Gastroesophageal sphincter (tissue), 3 donors: ENCODE data around the gene MIDN.

Experiments used
- CTCF ChIP-seq, 4 experiments: fragments of 200-600 bp in 2 of 4; fragments of 450-650 bp in 2 of 4; sonication (generic) in 1 of 4; IDR thresholded peaks; one replicate each; pipeline ENCODE4 v1.5.1; 2017 to 2019; ENCODE audit warnings: antibody characterized with exemption in 4 of 4, mild to moderate bottlenecking in 2 of 4, moderate library complexity in 2 of 4
- EP300 ChIP-seq: sonication (generic); formaldehyde crosslinking; IDR thresholded peaks from one replicate; pipeline ENCODE4 v1.6.1; 2017; ENCODE audit warnings: antibody characterized with exemption, mild to moderate bottlenecking
- POLR2A ChIP-seq, 2 donors: fragments of 450-650 bp; IDR thresholded peaks; one replicate each; pipeline ENCODE4 v1.6.1; 2017; ENCODE audit warnings: antibody characterized with exemption in 2 of 2, mild to moderate bottlenecking in 2 of 2, moderate library complexity in 1 of 2
- POLR2AphosphoS5 ChIP-seq: sonication (generic); formaldehyde crosslinking; IDR thresholded peaks from one replicate; pipeline ENCODE4 v1.6.1; 2017; ENCODE audit warnings: antibody characterized with exemption

GRCh38 chr19:1214862-1215731 is 33.3 kb upstream of the MIDN start:
- TF ChIP-seq CTCF (IDR thresholded peaks at IDR 0.05), result peak in 2 of 4 experiments; percentile 5 to 13
- no peak for TF ChIP-seq POLR2A (IDR thresholded peaks at IDR 0.05)
- no peak for TF ChIP-seq EP300
- TF ChIP-seq POLR2AphosphoS5, result peak; percentile 60
